ENCODE results near the gene C5. TPM values are rescaled to one million over a fixed set of nuclear protein-coding genes. Genes with fewer than 3 reads are reported as not detected.
A peak's percentile ranks its signal among the peaks of the same experiment; 100 is the strongest.

The C5 gene
- total and polyA plus RNA-seq, 9 of the 15 experiments (the other 6 are each of a cell fraction or from before 2014, with no cell fraction given) = 0.08 to 0.91 (median 0.42) TPM

- in situ Hi-C loops (cut with MboI) (no loop called here), intact Hi-C loops (cut with micrococcal nuclease) (no loop called here)
- H3K4me2 ChIP-seq (ENCODE audit: insufficient read depth, low read length) = no peak overlapping the region
- H2AFZ ChIP-seq (ENCODE audit: low read depth, low read length) = no peak overlapping the region
- H3K9me1 ChIP-seq (ENCODE audit: control insufficient read depth, insufficient read depth, low read length) = no peaks in the 10 kb centered on the region
- WGBS (ENCODE audit: insufficient coverage, low coverage, missing lambda C conversion rate) = 0% methylated on average over 2 of the region's 2 CpGs
- no peaks in the 10 kb centered on the region for H4K20me1 ChIP-seq (replicated peaks; ENCODE audit: control insufficient read depth, insufficient read depth, low read length)
- no TSS peak for BruUV-seq (replicated peaks)
- no peaks in the 10 kb centered on the region for H3K27me3 ChIP-seq (ENCODE audit: control insufficient read depth in 2 of 2, insufficient read depth in 2 of 2, low read length in 2 of 2)
- DNase-seq (ENCODE audit: extremely low read depth in 1 of 4, low spot score in 3 of 4) (no peak), ATAC-seq (no peak), FAIRE-seq (no peak)
- no peaks in the 10 kb centered on the region for H3K79me2 ChIP-seq (ENCODE audit: control insufficient read depth, insufficient read depth, low read length)
- H3K4me1 ChIP-seq (replicated peaks in 1 of 2; ENCODE audit: control insufficient read depth in 2 of 2, insufficient read depth in 2 of 2, low read length in 2 of 2) = no peaks in the 10 kb centered on the region
- no peaks in the 10 kb centered on the region for H3K9me3 ChIP-seq (replicated peaks; ENCODE audit: control insufficient read depth, insufficient read depth, low read depth, low read length)
- no peak for TF ChIP-seq SOX6 (IDR thresholded peaks at IDR 0.05)
- TF ChIP-seq ZNF512 (tag; IDR thresholded peaks at IDR 0.05) = no peak
- TF ChIP-seq KDM1A (IDR thresholded peaks at IDR 0.05) = peak; percentile 69 to 75; a peak in 3 of 4 replicates
- peak in 1 of 2 experiments; percentile 48; a peak in 1 of 4 replicates for TF ChIP-seq RCOR1 (IDR thresholded peaks at IDR 0.05; ENCODE audit: borderline replicate concordance in 1 of 2, low read depth in 2 of 2, low read length in 2 of 2)
- TF ChIP-seq ZBTB2 (IDR thresholded peaks at IDR 0.05) = no peak
- ChIA-PET CTCF (ENCODE audit: low intra/inter-chr PET ratio) (no interaction called here), POLR2A (no interaction called here)
- H3K9ac ChIP-seq (ENCODE audit: insufficient read depth in 1 of 2, low read depth in 2 of 2, low read length in 2 of 2) = no peak overlapping the region
- no peak overlapping the region for H3K27ac ChIP-seq (ENCODE audit: extremely low read depth, low read depth, low read length)
- no peak overlapping the region for H3K4me3 ChIP-seq
- H3K36me3 ChIP-seq (ENCODE audit: control insufficient read depth, insufficient read depth, low read length) = no peaks in the 10 kb centered on the region
Measured at GRCh38 chr9:120999317-120999716, 50.8 kb downstream of the C5 start.
